ENCODE measurements around the gene KIAA1614.
"Not testable (repeated sequence)": the region's sequence is repeated elsewhere in the genome, so short reads cannot be mapped to it uniquely, and the experiment has no call there.

KIAA1614 gene

GRCh38 chr1:180966312-180966711 is 53.6 kb downstream of the KIAA1614 start:
- DNase-seq = no peak

GRCh38 chr1:180966744-180967536 is 54.2 kb downstream of the KIAA1614 start:
- no peak for DNase-seq

GRCh38 chr1:180967558-180967957 is 54.9 kb downstream of the KIAA1614 start:
- DNase-seq = no peak

- not testable (repeated sequence) for DNase-seq
Observed at GRCh38 chr1:180968834-180969233, 56.1 kb downstream of the KIAA1614 start.

GRCh38 chr1:180969434-180969833 is 56.7 kb downstream of the KIAA1614 start:
- DNase-seq = no peak

GRCh38 chr1:180970333-180971079 is 57.8 kb downstream of the KIAA1614 start:
- no peak for DNase-seq

- DNase-seq = no peak
Observed at GRCh38 chr1:180971273-180971997, 58.7 kb downstream of the KIAA1614 start.

GRCh38 chr1:180973369-180973768 is 60.7 kb downstream of the KIAA1614 start:
- DNase-seq = no peak

- no peak for DNase-seq
Observed at GRCh38 chr1:180974236-180974635, 61.5 kb downstream of the KIAA1614 start.

GRCh38 chr1:180975551-180975950 is 62.9 kb downstream of the KIAA1614 start:
- DNase-seq = no peak

GRCh38 chr1:180976191-180976590 is 63.5 kb downstream of the KIAA1614 start:
- DNase-seq = no peak

GRCh38 chr1:180976732-180977357 is 64.1 kb downstream of the KIAA1614 start:
- no peak for DNase-seq

GRCh38 chr1:180981596-180982387 is 69.1 kb downstream of the KIAA1614 start:
- DNase-seq = no peak

- no peak for DNase-seq
Observed at GRCh38 chr1:180982422-180982821, 69.7 kb downstream of the KIAA1614 start.

GRCh38 chr1:180988253-180988752 is 75.6 kb downstream of the KIAA1614 start:
- no peak for DNase-seq

GRCh38 chr1:180994262-180994661 is 81.6 kb downstream of the KIAA1614 start:
- no peak for DNase-seq

- DNase-seq = no peak
Observed at GRCh38 chr1:180997843-180998504, 85.3 kb downstream of the KIAA1614 start.

All from left hindlimb (tissue), 1 donor.